HL-60 (cell line): Measurements from ENCODE around the gene SRRD.
"Not testable (repeated sequence)": the region's sequence is repeated elsewhere in the genome, so short reads cannot be mapped to it uniquely, and the experiment has no call there.

Experiments
- CTCF ChIP-seq: IDR thresholded peaks from one replicate; pipeline ENCODE4 v1.5.1; 2011; ENCODE audit warnings: low read length, control low read depth, inconsistent platforms; ENCODE audit not compliant: insufficient read depth
- GABPA ChIP-seq: IDR thresholded peaks from 2 replicates; pipeline ENCODE4 v1.6.1; 2012; ENCODE audit warnings: low read depth
- POLR2AphosphoS5 ChIP-seq: IDR thresholded peaks from 2 replicates; pipeline ENCODE4 v1.6.1; 2012; ENCODE audit warnings: low read depth
- REST ChIP-seq: IDR thresholded peaks from 2 replicates; pipeline ENCODE4 v1.6.1; 2012; ENCODE audit warnings: low read depth; ENCODE audit not compliant: insufficient replicate concordance

- not testable (repeated sequence) for TF ChIP-seq CTCF, POLR2AphosphoS5, GABPA, REST
Measured at GRCh38 chr22:26438776-26439175, 44.9 kb upstream of the SRRD start.
